PC-3 (cell line): ENCODE measurements around the gene PCDHGB1. TPM values are rescaled to one million over a fixed set of nuclear protein-coding genes. Genes with fewer than 3 reads are reported as not detected.
"Not testable (repeated sequence)": the region's sequence is repeated elsewhere in the genome, so short reads cannot be mapped to it uniquely, and the experiment has no call there.

Source experiments
- ATAC-seq: fragments of 200-7000 bp; cut with Tn5 transposase; 2 replicates; pipeline ENCODE4 v1.9.1; 2020; ENCODE audit warnings: mild to moderate bottlenecking, moderate library complexity
- BruUV-seq: library from RNA; stranded (reverse); fragments of 400-500 nt; replicated peaks from 2 replicates; lab custom pipeline; 2021; lab: Mats Ljungman, UMichigan
- CTCF ChIA-PET: fragments of 300-600 bp; sonication (Branson Sonifier 250); formaldehyde crosslinking; loops from one replicate; lab custom pipeline; 2022; ENCODE audit warnings: antibody characterized with exemption; lab: Charles Lee
- POLR2A ChIA-PET: fragments of 300-600 bp; sonication (Branson Sonifier 250); formaldehyde crosslinking; loops from one replicate; lab custom pipeline; 2022; ENCODE audit warnings: antibody characterized with exemption; ENCODE audit not compliant: unreplicated experiment; lab: Charles Lee
- DNase-seq: peaks from one replicate; pipeline ENCODE4 v3.0.0-alpha.2; 2015
- H2AFZ ChIP-seq: fragments of 300-600 bp; sonication (generic); 2 replicates; pipeline ENCODE4 v1.6.0; 2016; ENCODE audit warnings: antibody characterized with exemption, low read length
- H3F3A ChIP-seq: fragments of 300-600 bp; sonication (generic); one replicate; pipeline ENCODE4 v1.6.0; 2017; ENCODE audit warnings: antibody characterized with exemption, low read length, control low read depth, mild to moderate bottlenecking; ENCODE audit not compliant: unreplicated experiment
- H3K27ac ChIP-seq: fragments of 300-600 bp; sonication (generic); 2 replicates; pipeline ENCODE4 v1.5.1; 2016; ENCODE audit warnings: mild to moderate bottlenecking, low read length
- H3K27me3 ChIP-seq: fragments of 300-600 bp; sonication (generic); 2 replicates; pipeline ENCODE4 v1.6.1; 2016; ENCODE audit warnings: low read length, mixed read lengths
- H3K36me3 ChIP-seq: fragments of 300-600 bp; sonication (generic); 2 replicates; pipeline ENCODE4 v1.6.1; 2016; ENCODE audit warnings: low read depth, mixed run types, low read length, mixed read lengths
- H3K4me1 ChIP-seq: fragments of 300-600 bp; sonication (generic); 2 replicates; pipeline ENCODE4 v1.5.1; 2016; ENCODE audit warnings: low read length; ENCODE audit not compliant: insufficient read depth
- H3K4me2 ChIP-seq: fragments of 300-600 bp; sonication (generic); 2 replicates; pipeline ENCODE4 v1.6.0; 2016; ENCODE audit warnings: low read length
- H3K4me3 ChIP-seq: fragments of 300-600 bp; sonication (generic); 2 replicates; pipeline ENCODE4 v1.5.1; 2016; ENCODE audit warnings: mild to moderate bottlenecking, low read length, mixed read lengths
- H3K79me2 ChIP-seq: fragments of 300-600 bp; sonication (generic); 2 replicates; pipeline ENCODE4 v1.6.1; 2017; ENCODE audit warnings: low read length, mixed read lengths
- H3K9ac ChIP-seq: fragments of 300-600 bp; sonication (generic); 2 replicates; pipeline ENCODE4 v1.6.0; 2016; ENCODE audit warnings: mild to moderate bottlenecking, low read length
- H3K9me2 ChIP-seq: fragments of 300-600 bp; sonication (generic); replicated peaks from 2 replicates; pipeline ENCODE4 v1.6.1; 2016; ENCODE audit warnings: mixed run types, low read length, mixed read lengths
- H3K9me3 ChIP-seq: fragments of 300-600 bp; sonication (generic); 2 replicates; pipeline ENCODE4 v1.6.1; 2016; ENCODE audit warnings: low read length, mixed read lengths
- H4K20me1 ChIP-seq: fragments of 300-600 bp; sonication (generic); 2 replicates; pipeline ENCODE4 v1.6.1; 2016; ENCODE audit warnings: low read length, mixed read lengths
- CTCF ChIP-seq: fragments of 300-600 bp; sonication (generic); conservative IDR thresholded peaks from 2 replicates; pipeline ENCODE4 v1.5.1; 2017; ENCODE audit warnings: antibody characterized with exemption, low read depth, mild to moderate bottlenecking, low read length
- EZH2 ChIP-seq: fragments of 300-600 bp; sonication (generic); IDR thresholded peaks from one replicate; pipeline ENCODE4 v1.6.1; 2017; ENCODE audit warnings: antibody characterized with exemption, mild to moderate bottlenecking, low read length; ENCODE audit not compliant: unreplicated experiment
- EZH2phosphoT487 ChIP-seq: fragments of 300-600 bp; sonication (generic); IDR thresholded peaks from 2 replicates; pipeline ENCODE4 v1.6.1; 2018; ENCODE audit warnings: mild to moderate bottlenecking, antibody characterized with exemption, low read length, borderline replicate concordance
- intact Hi-C: fragments of 100-400 bp; cut with micrococcal nuclease; formaldehyde crosslinking; loops from 2 replicates; pipeline ENCODE4 v1.9.0; 2023
- total RNA-seq: library from RNA; depleted of rRNA; stranded (reverse); fragments of >200 nt; gene quantifications from 2 replicates; pipeline ENCODE4 v1.2.3, GENCODE V29; 2014

PCDHGB1 gene
- total RNA-seq, 1 experiment from 2014 or later, result 0.04 TPM

- BruUV-seq, result TSS peak; percentile 42
- Histone ChIP-seq H3K4me2 (peak within 1 kb of the TSS; percentile 43), H2AFZ (peak within 1 kb of the TSS; percentile 80), H3K27me3 (no peaks in the 10 kb centered on the region), H3K36me3 (no peaks in the 10 kb centered on the region), H3K9me3 (0 out of 2 replicates have a peak, but pooled peaks cover 6% of the 10 kb centered on the region), H3F3A (no peaks in the 10 kb centered on the region), H4K20me1 (no peaks in the 10 kb centered on the region), H3K4me3 (peak within 1 kb of the TSS; percentile 43), H3K27ac (no peak within 1 kb of the TSS), H3K9ac (no peak within 1 kb of the TSS), H3K4me1 (no peaks in the 10 kb centered on the region), H3K79me2 (no peaks in the 10 kb centered on the region), H3K9me2 (no peaks in the 10 kb centered on the region)
- CTCF ChIA-PET, result interaction anchor here (0.5 to 1.2 kb wide), 8 partner anchors 26 to 236 kb away, joined by 3 to 9 read pairs (median 4); no protein-coding TSS in a partner anchor
- intact Hi-C loops, result loop anchor here (1.0 kb wide), 1 partner anchor 194 kb away; no protein-coding TSS in a partner anchor
- POLR2A ChIA-PET, result no interaction called here
- ATAC-seq (peak; percentile 67), DNase-seq (peak; percentile 26)
- no peak for TF ChIP-seq EZH2
- TF ChIP-seq CTCF, result peak; percentile 49
- no peak for TF ChIP-seq EZH2phosphoT487
Observed at GRCh38 chr5:141330299-141331080, 19.4 kb upstream of the PCDHGB1 start, which contains the start of gene PCDHGA1. Gene PCDHGA1 (plus strand): TSS chr5:141330514.

- POLR2A ChIA-PET, CTCF ChIA-PET: not testable (repeated sequence)
Observed at GRCh38 chr5:141332571-141332970, 17.3 kb upstream of the PCDHGB1 start.

GRCh38 chr5:141338538-141339306, 11.2 kb upstream of the PCDHGB1 start, which contains the start of gene PCDHGA2:
Gene PCDHGA2 (plus strand): TSS chr5:141338760.
- H3K79me2 ChIP-seq, result no peaks in the 10 kb centered on the region
- H2AFZ ChIP-seq, result no peak within 1 kb of the TSS
- no peaks in the 10 kb centered on the region for H3K9me2 ChIP-seq
- H3K27ac ChIP-seq, result no peak within 1 kb of the TSS
- ChIA-PET POLR2A (no interaction called here), CTCF (no interaction called here)
- H3K4me1 ChIP-seq, result no peaks in the 10 kb centered on the region
- no peaks in the 10 kb centered on the region for H3K27me3 ChIP-seq
- H4K20me1 ChIP-seq, result no peaks in the 10 kb centered on the region
- 0 out of 2 replicates have a peak, but pooled peaks have one; percentile 12 for TF ChIP-seq CTCF
- no peak for TF ChIP-seq EZH2phosphoT487
- no peak for TF ChIP-seq EZH2
- no peaks in the 10 kb centered on the region for H3F3A ChIP-seq
- no peaks in the 10 kb centered on the region for H3K9me3 ChIP-seq
- H3K4me3 ChIP-seq, result no peak within 1 kb of the TSS
- no peak within 1 kb of the TSS for H3K9ac ChIP-seq
- ATAC-seq (no peak), DNase-seq (peak; percentile 12)
- H3K4me2 ChIP-seq, result no peak within 1 kb of the TSS
- intact Hi-C loops, result no loop called here
- BruUV-seq, result no TSS peak
- H3K36me3 ChIP-seq, result no peaks in the 10 kb centered on the region

More at GRCh38 chr5:141332571-141332970, 17.3 kb upstream of the PCDHGB1 start:
- H3K9me3 ChIP-seq, H3K36me3 ChIP-seq, intact Hi-C loops, H3K27me3 ChIP-seq, H4K20me1 ChIP-seq, H3F3A ChIP-seq, DNase-seq, H3K4me3 ChIP-seq, H2AFZ ChIP-seq, BruUV-seq, H3K4me1 ChIP-seq, H3K27ac ChIP-seq, H3K79me2 ChIP-seq, ATAC-seq, H3K4me2 ChIP-seq, H3K9ac ChIP-seq, H3K9me2 ChIP-seq: not testable (repeated sequence)

- H3K9me3 ChIP-seq, CTCF ChIA-PET, H2AFZ ChIP-seq, H3K4me1 ChIP-seq, POLR2A ChIA-PET, ATAC-seq, H3K9me2 ChIP-seq, H3K27me3 ChIP-seq, H3F3A ChIP-seq, H3K4me3 ChIP-seq, H3K79me2 ChIP-seq, H3K36me3 ChIP-seq, DNase-seq, H3K27ac ChIP-seq, H3K4me2 ChIP-seq, H3K9ac ChIP-seq, H4K20me1 ChIP-seq, BruUV-seq, intact Hi-C loops: not testable (repeated sequence)
Observed at GRCh38 chr5:141340781-141341354, 9.0 kb upstream of the PCDHGB1 start.
